RCC 7860 (cell line): Measurements from ENCODE around the gene ODF2.
A peak's percentile ranks its signal among the peaks of the same experiment; 100 is the strongest.
"Not testable (repeated sequence)": the region's sequence is repeated elsewhere in the genome, so short reads cannot be mapped to it uniquely, and the experiment has no call there.

ENCODE experiments used
- DNase-seq: peaks from one replicate; pipeline ENCODE4 v3.0.0-alpha.2; 2015; ENCODE audit warnings: low spot score
- FAIRE-seq: peaks from 2 replicates; lab custom pipeline; 2012; peaks lifted over from hg19 to GRCh38; lab: Jason Lieb, UNC

Gene ODF2

DNA sequence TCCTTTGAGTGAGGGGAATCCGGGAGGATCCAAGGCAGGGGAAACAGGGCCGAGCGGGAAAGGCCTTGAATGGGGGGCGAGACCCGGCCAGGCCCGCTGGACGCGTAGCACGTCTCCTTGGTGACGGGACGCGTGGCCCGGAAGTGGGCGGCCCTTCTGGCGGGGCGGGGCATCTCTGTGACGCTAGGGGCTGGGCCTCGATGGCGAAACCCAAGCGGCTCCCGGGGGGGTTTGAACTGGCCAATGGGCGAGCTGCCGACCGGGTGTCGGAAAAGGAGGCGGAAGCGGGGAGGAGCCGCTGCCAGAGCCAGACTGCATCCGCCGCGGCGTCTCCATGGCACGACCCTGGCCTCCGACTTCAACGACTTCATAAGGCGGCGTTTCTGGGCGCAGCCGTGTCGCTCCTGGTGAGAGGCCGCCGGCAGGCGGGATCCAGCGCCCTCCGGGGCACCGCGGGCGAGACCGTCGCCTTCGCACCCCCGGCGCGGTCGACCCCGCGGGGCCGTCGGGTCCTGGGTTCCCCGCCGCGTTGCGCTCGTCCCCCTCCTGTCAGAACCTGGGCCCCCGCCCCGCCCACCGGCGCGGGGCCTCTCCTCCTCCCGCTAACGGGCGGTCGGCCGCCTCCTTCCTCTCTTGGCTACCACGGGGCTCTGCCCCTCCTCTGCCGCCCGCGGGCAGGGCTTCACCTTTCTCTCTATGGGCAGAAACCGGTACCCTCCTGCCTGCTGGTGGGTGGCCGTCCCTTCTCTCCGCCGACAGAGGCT, at the start of gene ODF2:
ODF2 (plus strand) TSS at position 158 of the 764 bp plus-strand sequence; CDS start at position 244, 86 bp downstream.
- peak; percentile 82 for FAIRE-seq
- peak; percentile 91 for DNase-seq

DNA sequence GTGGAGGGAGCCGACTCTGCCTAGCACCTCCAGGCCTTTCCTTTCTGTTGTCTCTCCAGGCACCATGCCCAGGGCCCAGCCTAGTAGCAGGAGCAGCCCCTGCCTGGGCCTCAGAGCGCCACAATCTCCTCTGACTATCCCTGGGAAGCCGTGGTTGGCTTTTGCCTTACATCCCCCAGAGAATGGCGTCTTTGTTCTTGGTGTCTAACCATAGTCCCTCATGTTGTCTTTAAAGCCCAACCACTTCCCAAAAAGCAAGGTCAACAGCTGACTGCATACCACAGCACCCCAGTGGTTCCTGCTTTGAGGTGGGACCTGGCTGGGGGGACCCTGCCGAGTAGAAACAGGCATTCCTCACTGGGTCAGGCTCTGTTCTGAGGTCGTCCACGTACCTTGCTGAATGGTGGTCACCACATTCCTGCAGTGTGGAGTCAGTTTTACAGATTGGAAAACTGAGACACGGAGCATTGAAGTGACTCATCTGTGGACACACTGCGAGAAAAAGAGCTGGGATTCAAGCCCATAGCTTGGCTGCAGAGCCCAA, 48.9 kb upstream of the ODF2 start:
- DNase-seq: peak; percentile 68
- FAIRE-seq: no peak

DNA sequence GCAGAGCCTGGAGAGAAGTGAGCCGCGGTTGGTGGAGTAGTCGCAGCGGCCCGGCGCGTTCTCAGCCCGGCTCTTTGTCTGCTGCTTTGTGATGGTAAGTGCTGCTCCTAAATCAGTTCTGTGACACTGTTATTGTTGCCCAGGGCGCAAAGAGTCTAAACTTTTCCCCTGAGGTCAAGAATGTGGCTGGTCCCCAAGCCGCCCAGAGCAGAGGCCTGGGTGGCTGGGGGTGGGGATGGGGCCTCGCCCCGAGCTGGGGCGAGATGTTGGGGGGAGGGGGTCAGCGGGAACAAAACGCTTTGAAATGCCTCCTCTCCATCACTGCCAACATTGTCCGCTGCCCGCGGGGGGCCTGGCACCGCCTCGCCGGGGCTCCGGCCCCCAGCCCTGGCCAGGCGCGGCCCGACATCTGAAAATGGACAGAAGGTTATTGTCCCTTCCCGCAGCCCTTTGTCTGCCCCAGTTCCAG, 46.8 kb upstream of the ODF2 start:
- no peak for FAIRE-seq
- no peak for DNase-seq

DNA sequence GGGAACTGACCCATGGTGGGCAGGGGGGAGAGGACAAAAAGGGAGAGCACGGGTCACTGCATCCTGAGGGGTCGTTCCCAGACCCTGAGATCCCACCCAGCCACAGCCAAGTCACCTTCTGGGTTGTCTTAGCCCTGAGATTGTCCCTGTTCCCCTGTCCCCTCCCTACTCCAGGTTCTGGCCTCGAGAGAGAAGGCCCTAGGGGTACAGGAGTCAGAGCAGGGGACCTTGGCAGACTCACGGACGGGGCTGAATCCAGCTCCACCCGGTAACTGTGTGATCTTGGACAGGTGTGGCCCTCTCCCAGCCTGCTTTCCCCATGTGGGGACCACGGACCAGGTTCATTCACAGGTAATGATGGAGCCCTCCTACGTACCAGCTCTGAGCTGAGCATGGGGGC, 46.4 kb upstream of the ODF2 start:
- DNase-seq (no peak), FAIRE-seq (no peak)

DNA sequence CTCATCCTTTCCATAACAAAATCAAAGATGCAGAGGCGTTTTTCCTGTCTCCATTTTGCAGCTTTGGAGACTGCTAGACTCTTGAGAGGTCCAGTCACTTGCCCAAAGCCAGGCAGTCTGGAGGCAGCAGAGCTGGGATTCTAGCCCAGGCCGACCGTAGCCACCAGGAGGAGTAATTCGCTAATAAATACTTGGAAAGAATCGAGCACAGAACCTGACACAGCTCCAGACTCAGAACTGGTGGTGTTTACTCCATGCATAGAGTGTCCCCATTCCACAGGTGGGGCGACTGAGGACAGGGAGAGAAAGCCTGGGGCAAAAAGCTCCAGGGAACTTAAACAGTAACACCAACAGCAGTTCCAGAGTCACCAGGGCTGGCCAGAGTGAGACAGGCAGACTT, 45.8 kb upstream of the ODF2 start:
- no peak for FAIRE-seq
- peak; percentile 13 for DNase-seq

DNA sequence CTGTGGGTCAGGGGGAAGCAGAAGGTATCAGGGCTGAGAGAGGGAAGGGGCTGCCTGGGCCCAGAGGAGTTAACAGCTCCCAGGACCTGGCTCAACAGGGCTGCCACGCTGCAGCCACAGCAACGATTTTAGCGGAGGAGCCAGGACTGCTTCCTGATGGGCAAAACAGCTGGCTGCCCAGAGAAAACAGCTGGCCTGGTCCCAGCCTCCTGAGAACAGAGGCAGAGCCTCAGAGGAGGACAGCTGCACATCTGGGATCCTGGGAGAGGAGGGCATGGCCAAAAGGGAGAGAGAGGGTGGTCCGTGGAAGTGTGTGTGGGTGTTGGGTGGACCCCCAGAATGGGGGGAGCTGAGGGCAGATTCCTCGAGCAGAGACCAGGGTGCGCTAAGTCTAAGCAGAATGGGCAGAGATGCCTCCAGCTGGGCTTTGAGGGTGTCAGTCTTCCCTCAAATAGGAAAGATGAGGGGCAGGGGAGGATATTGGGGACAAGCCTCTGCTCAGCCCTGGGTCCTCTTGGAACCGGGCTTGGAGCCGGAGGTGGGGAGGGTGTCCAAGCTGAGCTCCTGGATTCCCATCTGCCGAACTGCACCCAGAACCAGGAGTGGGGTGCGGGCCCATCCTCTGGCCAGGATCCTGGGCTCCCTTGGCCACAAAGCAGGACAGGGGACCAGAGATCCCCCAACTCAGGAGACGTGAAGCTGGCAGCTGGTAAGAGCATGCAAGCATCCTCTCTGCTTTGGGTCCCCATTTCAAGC, 44.3 kb upstream of the ODF2 start:
- no peak for DNase-seq
- FAIRE-seq: no peak

DNA sequence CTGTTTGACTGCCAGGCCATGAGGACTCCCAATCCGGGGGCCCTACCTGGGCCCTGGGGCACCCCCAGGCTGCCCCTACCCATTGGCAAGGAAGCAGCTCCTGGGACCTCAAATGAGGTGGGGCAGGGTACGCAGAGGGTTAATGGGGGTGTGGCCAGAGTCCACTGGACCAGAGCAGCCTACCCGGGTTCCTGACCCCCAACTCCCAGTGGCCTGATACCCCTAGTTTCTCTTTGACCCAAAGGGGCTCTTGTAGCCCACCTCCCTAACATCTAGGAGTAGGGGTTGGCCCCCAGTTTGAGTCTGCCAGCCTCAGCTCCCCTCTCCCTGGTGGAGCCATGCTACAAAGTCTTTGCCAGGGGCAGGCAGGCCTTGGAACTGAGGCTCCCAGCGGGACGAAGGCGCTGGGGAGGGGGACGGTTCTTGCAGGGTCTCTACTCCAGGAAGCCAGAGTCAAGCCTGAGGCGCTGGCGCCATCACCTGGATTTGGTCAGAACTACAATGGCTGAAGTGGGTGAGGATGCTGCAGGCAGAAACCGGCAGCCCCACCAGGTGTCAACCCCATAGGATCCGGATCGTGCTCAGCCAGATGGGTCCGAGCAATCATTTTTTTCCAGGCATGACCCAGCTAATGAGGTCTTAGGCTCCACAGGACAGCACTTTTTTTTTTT, 43.6 kb upstream of the ODF2 start:
- DNase-seq: no peak
- no peak for FAIRE-seq

DNA sequence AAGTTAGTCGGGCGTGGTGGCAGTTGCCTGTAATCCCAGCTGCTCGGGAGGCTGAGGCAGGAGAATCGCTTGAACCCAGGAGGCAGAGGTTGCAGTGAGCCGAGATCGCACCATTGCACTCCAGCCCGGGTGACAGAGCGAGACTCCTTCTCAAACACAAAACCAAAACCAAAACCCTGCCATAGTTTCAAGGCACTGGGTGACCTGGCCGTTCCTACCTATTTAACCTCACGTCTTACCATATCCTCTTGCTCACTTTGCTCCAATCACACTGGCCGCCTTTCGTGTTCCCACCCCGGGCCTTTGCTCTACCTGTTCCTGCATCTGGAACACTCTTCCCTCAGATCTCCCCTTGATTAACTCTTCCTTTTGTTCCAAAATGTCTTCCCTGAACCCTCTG, 42.1 kb upstream of the ODF2 start:
- not testable (repeated sequence) for FAIRE-seq, DNase-seq

DNA sequence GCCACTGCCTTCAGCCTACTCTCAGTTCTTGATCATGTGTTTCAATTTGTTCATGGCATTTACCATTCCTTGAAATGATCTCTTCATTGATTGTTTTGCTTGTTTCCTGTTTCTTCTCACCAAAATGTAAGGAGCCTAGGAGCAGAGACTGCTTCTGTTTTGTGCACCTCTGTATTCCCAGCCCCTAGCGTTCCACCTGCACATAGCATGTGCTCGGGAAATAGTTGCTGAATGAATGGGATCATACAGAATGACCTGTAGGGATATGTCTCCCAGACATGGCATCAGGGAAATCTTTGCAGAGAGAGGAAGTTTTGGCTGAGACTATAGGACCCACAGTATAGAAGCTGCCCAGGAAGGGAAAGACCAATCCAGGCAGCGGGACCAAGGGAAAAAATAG, 41.3 kb upstream of the ODF2 start:
- FAIRE-seq (no peak), DNase-seq (no peak)

DNA sequence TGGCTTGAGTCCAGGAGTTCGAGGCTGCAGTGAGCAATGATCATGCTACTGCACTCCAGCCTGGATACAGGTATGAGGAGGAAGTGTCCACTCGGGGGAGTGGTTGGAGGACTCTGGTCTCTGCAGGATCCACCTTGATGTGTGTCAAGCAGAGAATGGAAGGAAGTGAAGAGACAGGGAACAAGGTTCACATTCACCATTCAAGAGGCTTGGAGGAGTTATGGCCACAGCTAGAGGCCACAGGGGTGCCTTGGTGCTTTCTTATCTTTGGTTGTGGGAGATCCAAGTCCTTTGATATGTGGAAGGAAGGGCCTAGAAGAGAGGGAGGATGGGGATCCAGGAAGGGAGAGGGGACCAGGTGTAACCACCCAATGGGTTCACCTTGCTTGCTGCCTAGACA, 40.5 kb upstream of the ODF2 start:
- FAIRE-seq (no peak), DNase-seq (no peak)

DNA sequence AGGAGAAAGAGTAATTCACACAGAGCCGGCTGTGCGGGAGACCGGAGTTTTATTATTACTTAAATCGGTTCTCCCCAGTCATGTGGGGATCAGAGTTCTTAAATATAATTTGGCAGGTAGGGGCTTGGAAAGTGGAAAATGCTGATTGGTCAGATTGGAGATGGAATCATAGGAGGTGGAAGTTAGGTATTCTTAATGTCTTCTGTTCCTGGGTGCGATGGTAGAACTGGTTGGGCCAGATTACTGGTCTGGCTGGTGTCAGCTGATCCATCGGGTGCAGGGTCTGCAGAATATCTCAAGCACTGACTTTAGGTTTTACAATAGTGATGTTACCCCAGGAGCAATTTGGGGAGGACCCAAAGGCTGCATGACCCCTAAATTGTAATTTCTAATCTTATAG, 39.8 kb upstream of the ODF2 start:
- FAIRE-seq: no peak
- no peak for DNase-seq

DNA sequence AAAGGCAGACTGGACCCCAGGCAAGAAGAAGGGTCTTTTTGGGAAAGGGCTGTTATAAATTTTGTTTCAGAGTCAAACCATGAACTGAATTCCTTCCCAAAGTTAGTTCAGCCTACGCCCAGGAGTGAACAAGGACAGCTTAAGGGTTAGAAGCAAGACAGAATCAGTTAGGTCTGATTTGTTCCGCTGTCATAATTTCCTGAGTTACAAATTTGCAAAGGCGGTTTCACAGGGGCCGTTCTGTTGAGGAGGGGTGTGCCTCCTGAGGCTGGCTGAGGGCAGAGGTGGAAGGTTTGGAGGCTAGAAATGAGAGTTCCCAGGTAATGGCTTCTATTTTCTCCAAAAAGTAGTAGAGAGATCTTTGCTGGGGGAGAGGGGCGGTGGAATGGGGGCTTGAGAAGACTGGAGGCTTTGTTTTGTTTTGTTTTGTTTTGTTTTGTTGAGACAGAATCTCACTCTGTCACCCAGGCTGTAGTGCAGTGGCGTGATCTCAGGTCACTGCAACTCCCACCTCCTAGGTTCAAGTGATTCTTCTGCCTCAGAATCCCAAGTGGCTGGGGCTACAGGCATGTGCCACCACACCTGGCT, 39.3 kb upstream of the ODF2 start:
- no peak for FAIRE-seq
- DNase-seq: no peak

DNA sequence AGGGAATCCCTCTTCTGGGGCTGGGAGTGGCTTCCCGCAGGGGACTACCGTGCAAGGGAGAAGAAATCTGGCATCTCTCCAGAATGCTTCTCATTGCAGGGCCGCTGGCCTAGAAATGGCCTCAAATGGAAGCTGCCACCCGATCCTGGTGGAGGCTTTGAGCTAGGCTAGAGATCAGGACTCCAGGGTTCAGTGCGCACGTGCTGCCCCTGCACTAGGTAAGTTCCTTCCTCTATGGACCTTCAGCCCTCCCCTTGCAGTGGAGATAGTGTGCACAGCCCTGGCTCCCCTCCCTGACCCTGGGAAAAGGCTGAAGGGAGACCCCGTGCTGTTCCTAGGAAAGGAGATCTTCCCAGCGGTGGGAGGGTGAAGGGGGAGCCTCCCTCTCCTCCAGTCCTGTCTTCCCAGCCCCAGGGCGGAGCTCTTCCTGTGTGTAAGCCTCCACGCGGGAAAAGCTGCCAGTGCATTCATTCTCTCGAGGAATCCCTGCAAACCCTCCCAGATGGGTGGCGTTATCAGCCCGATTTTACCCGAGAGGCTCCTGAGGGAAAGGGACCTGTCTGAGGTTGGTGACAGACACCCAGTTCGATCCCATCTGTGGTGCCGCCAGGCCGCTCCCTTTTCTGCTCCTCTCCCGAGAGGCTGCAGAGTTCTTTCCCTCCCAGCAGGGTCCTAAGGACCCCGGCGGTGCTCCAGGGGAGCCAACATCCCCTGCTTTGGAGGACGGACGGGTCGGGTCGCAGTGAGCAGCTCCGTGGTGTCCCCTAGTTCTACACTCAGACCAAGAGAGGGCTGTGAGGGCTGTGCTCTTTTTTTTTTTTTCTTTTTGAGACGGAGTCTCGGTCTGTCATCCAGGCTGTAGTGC, 36.5 kb upstream of the ODF2 start:
- FAIRE-seq: no peak
- no peak for DNase-seq

DNA sequence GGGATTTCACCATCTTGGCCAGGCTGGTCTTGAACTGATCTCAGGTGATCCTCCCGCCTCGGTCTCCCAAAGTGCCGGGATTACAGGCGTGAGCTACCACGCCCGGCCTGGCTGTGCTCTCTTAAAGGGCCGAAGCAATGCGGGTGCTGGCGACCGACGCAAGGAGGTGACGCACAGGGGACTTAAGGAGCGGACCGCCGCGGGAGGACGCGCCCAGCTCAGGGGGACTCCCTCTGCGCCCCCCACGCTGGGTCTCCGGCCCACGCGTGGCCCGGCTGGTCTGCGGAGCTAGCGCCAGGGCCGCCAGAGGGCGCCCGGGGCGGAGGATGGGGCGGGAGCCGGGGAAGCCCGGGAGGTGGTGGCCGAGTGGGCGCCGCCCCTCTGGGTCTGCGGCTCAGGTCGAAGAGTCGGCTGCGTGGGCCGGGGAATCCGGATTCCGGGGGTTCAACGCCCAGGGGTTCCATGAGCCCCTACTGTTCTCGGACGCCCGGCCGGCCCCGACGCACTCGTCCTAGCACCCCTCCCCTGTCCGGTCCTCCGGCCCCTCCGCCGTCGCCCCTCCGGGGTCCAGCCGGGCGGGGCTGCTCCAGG, 35.7 kb upstream of the ODF2 start:
- FAIRE-seq (no peak), DNase-seq (peak; percentile 44)

DNA sequence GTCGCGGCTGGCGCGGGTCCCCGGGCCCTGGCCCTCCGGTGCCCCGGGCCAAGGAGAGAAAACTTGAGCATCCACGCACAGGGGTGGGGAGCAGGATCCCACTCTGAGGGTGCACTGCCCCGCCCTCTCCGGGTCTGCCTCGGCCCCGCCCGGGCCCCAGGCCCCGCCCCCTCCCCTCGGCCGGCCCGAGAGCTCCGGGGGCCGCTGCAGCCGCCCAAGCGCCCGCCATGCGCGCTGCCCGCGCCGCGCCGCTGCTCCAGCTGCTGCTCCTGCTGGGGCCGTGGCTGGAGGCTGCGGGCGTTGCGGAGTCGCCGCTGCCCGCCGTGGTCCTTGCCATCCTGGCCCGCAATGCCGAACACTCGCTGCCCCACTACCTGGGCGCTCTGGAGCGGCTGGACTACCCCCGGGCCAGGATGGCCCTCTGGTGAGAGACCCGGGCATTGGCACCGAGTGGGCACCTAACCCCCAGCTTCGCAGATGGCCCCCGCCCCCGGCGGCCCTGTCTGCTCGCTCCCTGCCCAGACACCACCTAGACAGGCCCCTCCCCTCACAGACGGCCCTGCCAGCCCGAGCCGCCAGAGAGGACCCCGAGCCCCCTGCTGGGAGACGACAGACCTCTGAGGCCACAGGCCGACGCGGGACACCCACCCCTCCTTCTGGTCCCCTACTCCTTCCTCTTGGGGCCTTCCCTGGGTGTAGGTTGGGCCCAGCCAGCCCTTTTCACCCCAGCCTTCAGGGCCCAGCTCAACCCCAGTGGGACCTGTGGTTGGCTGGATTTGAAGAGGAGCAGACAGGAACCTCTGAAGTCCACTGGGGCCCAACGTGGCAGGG, 34.9 kb upstream of the ODF2 start, which contains the start of gene CERCAM:
CERCAM (plus strand) TSS at position 207 of the 831 bp plus-strand sequence; CDS start at position 228, 21 bp downstream.
- DNase-seq: no peak
- FAIRE-seq: no peak

DNA sequence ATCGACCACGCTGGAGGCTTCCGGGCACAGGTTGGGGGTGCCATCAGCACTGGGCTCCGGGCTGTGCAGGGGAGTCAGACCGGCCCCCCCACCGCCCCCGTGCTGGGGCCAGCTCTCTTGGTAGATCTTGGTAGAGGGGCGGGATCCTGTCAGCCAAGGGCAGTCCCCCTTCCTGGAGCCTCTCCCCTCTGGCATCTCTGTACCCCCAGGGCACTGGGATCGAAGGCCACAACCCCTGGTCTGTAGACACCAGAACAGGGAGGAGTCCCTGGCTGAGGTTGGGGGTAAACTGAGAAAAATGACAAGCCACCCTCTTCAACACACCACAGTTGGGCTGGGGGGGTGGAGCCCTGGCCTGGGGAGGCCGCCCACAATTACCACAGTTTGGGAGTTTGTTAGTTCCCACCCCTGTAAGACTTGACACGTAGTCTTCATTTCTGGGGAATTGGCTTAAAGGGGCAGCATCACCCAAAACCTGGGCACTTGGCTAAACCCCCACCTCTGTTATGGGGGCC, 34.3 kb upstream of the ODF2 start:
- FAIRE-seq (no peak), DNase-seq (no peak)

DNA sequence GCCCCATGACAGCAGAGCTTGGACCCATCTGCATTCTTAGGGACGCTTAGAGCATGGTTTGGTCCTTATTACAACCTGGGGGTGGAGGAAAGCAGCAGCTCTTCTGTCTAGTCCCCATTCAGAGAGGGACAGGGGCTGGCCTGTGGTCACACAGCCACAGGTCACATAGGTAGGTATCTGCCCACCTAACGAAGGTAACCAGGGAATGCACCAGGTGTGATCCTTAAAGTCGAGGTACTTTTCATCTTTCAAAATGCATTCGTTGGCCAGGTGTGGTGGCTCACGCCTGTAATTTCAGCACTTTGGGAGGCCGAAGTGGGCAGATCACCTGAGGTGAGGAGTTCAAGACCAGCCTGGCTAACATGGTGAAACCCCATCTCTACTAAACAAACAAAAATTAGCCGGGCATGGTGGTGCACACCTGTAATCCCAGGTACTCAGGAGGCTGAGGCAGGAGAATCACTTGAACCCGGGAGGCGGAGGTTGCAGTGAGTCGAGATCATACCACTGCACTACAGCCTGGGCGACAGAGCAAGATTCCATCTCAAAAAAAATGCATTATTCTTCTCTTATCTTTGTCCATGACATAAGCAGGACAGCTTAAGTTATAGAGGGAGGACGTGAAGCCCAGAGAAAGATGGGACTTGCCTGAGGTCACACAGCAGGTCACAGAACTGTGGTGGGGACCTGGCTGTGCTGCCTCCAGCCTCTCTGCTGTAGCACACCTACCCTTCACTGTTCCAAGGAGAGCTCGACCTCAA, 33.6 kb upstream of the ODF2 start:
- not testable (repeated sequence) for FAIRE-seq, DNase-seq

DNA sequence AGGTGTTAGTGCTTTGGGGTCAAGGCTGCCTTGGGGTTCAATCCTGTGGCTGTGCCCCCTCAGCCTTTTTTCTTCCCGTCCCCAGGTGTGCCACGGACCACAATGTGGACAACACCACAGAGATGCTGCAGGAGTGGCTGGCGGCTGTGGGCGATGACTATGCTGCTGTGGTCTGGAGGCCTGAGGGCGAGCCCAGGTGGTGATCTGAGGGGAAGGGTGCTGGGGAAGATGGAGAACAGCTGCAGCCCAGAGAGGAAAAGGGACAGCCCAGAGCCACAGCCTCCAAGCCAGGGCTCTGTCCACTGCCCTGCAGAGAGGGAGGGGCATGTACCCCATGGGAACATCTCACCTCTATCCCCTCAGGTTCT, 33.0 kb upstream of the ODF2 start:
- DNase-seq: no peak
- FAIRE-seq: no peak
